Keratinocyte (primary cell): ENCODE results near the gene PYGM.

Experiments
- CTCF ChIP-seq, 3 experiments: IDR thresholded peaks in 1 of 3; conservative IDR thresholded peaks in 1 of 3; optimal IDR thresholded peaks in 1 of 3; 2 replicates in 2 of 3; 3 replicates in 1 of 3; pipeline versions ENCODE3 to v1.5.1; 2011; ENCODE audit warnings: low read length in 3 of 3, mild to moderate bottlenecking in 3 of 3, moderate library complexity in 2 of 3, control low read depth in 1 of 3, inconsistent platforms in 1 of 3; ENCODE audit not compliant: insufficient read depth in 2 of 3; ENCODE audit errors: extremely low read depth in 1 of 3
- EZH2 ChIP-seq: IDR thresholded peaks from one replicate; pipeline ENCODE4 v1.6.1; 2012; ENCODE audit warnings: inconsistent platforms, mild to moderate bottlenecking, low read length, moderate library complexity

DNA sequence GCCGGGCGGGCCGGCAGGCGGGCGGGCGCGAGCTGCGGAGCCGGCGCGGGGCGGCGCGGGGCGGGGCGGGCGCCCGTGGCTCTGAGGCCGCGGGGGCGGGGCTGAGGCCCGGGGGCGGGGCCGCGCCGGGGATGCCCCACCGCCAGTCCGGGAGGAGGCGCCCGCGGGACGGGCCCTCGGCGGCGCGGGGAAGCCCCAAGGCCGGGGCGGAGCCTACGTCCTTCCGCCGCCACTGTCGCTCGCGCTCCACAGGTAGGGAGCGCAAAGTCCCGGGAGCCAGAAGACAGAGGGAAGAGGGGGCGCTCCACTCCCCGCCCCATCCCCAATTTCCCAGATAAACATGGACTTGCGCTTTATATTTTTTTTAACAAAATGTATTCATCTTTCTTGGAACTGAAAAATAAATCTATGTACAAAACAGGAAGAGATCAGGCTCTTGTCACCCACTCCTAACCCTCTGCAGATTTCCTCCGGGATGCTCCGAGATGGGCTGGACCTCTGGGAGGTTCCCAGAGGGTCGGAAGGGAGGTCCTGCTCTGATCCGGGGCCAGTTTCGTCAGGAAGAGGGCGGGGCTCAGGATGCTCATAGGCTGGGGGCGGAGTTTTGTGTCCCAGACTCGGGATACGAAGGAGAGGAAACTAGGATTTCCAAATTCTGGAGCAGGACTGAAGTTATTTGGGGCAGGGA lies 43.5 kb upstream of the PYGM start, which contains the start of gene MAP4K2:
- TF ChIP-seq CTCF (optimal IDR thresholded peaks at IDR 0.05 in 1 of 3, IDR thresholded peaks at IDR 0.05 in 1 of 3, conservative IDR thresholded peaks at IDR 0.05 in 1 of 3; ENCODE audit: extremely low read depth in 1 of 3, insufficient read depth in 2 of 3, low read length in 3 of 3): peak in 2 of 3 experiments; percentile 18 to 51
- no peak for TF ChIP-seq EZH2
